HG02623 (cell line): ENCODE data around the gene DGCR6L.

Source experiments
- ATAC-seq: cut with Tn5 transposase; IDR thresholded peaks from one replicate; pipeline ENCODE4 v1.9.1; 2021; ENCODE audit warnings: moderate library complexity; ENCODE audit not compliant: unreplicated experiment

DGCR6L gene

DNA sequence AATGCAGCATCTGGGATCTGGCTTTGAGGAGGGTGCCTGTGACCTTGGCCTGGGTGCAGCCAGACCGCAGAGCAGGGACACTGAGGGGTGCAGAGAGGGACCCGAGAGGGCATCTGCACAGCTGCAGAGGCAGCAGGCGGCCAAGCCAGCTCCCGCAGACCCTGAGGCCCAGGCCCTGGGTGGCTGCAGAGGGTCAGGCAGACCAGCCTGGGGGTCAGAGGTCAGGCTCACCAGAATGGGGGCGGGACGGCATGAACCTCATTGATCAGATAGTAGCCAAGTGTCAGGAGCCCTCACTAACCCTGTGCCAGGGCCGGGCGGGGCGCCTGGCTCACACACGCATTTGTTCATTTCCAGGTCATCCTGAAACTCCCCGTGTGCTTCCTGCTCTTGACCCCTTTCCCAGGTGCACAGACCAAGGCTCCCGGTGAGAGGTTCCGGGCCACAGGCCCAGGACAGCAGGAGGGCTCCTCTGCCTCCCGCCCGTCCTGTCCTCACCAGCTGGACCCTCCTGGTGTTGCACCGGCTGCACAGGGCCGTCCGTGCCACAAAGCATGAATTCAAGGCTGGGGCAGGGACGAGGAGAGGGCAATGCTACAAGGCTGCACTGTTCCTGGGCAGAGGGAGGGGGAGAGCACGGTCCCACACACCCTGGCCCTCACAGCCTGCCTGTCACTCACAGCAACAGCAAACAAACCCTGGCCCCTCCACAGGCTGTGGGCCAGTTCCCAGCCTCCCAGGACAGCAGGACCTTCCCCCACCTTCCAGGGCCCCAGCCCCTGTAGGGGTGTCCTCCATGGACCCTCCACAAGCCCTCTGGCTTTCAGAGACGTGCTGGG is 55.0 kb downstream of the DGCR6L start:
- no peak for ATAC-seq
